ENCODE data around the gene SERPINE2. TPM values are rescaled to one million over a fixed set of nuclear protein-coding genes. Genes with fewer than 3 reads are reported as not detected.

The SERPINE2 gene
- total and polyA plus RNA-seq, 2 donors (not counting 3 experiments of a cell fraction or from before 2014, with no cell fraction given) = 4.0 to 8.8 TPM

GRCh38 chr2:224083638-224084037 lies 44.6 kb upstream of the SERPINE2 start:
- ChIA-PET POLR2A (no interaction called here), CTCF (no interaction called here)
- FAIRE-seq (no peak), DNase-seq (ENCODE audit: low read depth, low spot score) (no peak)
- H3K79me2 ChIP-seq (ENCODE audit: control insufficient read depth, insufficient read depth, low read length) = no peaks in the 10 kb centered on the region
- H3K36me3 ChIP-seq (ENCODE audit: control insufficient read depth in 2 of 2, extremely low read depth in 1 of 2, insufficient read depth in 2 of 2, low read length in 2 of 2) = no peaks in the 10 kb centered on the region
- TF ChIP-seq POLR2AphosphoS5 (IDR thresholded peaks at IDR 0.05; ENCODE audit: insufficient read depth, low read depth, low read length) (no peak), POLR2A (IDR thresholded peaks at IDR 0.05; ENCODE audit: low read depth, low read length) (no peak), JUN (IDR thresholded peaks at IDR 0.05; ENCODE audit: borderline replicate concordance, insufficient read depth, insufficient read length, low read depth) (no peak), MAX (IDR thresholded peaks at IDR 0.05; ENCODE audit: insufficient read depth, insufficient read length) (no peak), EZH2 (IDR thresholded peaks at IDR 0.05; ENCODE audit: borderline replicate concordance, low read depth, low read length, severe bottlenecking) (no peak), CTCF (IDR thresholded peaks at IDR 0.05; ENCODE audit: extremely low read depth in 1 of 2, insufficient read depth in 1 of 2, low read depth in 1 of 2, low read length in 2 of 2) (no peak), MYC (IDR thresholded peaks at IDR 0.05; ENCODE audit: low read depth, low read length) (no peak), GATA2 (IDR thresholded peaks at IDR 0.05; ENCODE audit: insufficient read depth, insufficient read length, low read depth, low read length) (no peak), FOS (IDR thresholded peaks at IDR 0.05; ENCODE audit: borderline replicate concordance, insufficient read depth, low read length) (no peak)
- no peaks in the 10 kb centered on the region for H4K20me1 ChIP-seq (replicated peaks; ENCODE audit: control insufficient read depth, extremely low read depth, insufficient read depth, low read length)
- no peak overlapping the region for H3K4me3 ChIP-seq (replicated peaks in 1 of 3; ENCODE audit: insufficient read depth in 1 of 3, low read depth in 1 of 3, low read length in 3 of 3)
- intact Hi-C loops (cut with micrococcal nuclease) (no loop called here), dilution Hi-C loops (cut with MboI; ENCODE audit: extremely low pct_ligation_motif_present, low sequenced_read_pairs) (no loop called here)
- no peaks in the 10 kb centered on the region for H3K27me3 ChIP-seq (ENCODE audit: control insufficient read depth in 2 of 2, insufficient read depth in 2 of 2, low read length in 2 of 2)
- no TSS peak for BruUV-seq (replicated peaks)
- no peaks in the 10 kb centered on the region for H3K9me3 ChIP-seq (replicated peaks; ENCODE audit: control insufficient read depth, insufficient read depth, low read length)
- H3K4me1 ChIP-seq (ENCODE audit: control insufficient read depth, extremely low read depth, insufficient read depth, low read length) = peaks cover 3% of the 10 kb centered on the region
- no peak overlapping the region for H3K4me2 ChIP-seq (ENCODE audit: insufficient read depth, low read length)
- H3K27ac ChIP-seq (ENCODE audit: insufficient read depth, low read depth, low read length) = no peak overlapping the region
- no peaks in the 10 kb centered on the region for H3K9me1 ChIP-seq (replicated peaks; ENCODE audit: control insufficient read depth, extremely low read depth, insufficient read depth, low read length)
- H2AFZ ChIP-seq (ENCODE audit: low read depth, low read length) = no peak overlapping the region
- H3K9ac ChIP-seq (replicated peaks; ENCODE audit: extremely low read depth, insufficient read depth, low read length) = no peak overlapping the region

All from endothelial cell of umbilical vein (primary cell).